HG02623 (cell line): Measurements from ENCODE around the gene ATP1A3.
"Not testable (repeated sequence)": the region's sequence is repeated elsewhere in the genome, so short reads cannot be mapped to it uniquely, and the experiment has no call there.

Experiments
- ATAC-seq: cut with Tn5 transposase; IDR thresholded peaks from one replicate; pipeline ENCODE4 v1.9.1; 2021; ENCODE audit warnings: moderate library complexity; ENCODE audit not compliant: unreplicated experiment

ATP1A3 gene

DNA sequence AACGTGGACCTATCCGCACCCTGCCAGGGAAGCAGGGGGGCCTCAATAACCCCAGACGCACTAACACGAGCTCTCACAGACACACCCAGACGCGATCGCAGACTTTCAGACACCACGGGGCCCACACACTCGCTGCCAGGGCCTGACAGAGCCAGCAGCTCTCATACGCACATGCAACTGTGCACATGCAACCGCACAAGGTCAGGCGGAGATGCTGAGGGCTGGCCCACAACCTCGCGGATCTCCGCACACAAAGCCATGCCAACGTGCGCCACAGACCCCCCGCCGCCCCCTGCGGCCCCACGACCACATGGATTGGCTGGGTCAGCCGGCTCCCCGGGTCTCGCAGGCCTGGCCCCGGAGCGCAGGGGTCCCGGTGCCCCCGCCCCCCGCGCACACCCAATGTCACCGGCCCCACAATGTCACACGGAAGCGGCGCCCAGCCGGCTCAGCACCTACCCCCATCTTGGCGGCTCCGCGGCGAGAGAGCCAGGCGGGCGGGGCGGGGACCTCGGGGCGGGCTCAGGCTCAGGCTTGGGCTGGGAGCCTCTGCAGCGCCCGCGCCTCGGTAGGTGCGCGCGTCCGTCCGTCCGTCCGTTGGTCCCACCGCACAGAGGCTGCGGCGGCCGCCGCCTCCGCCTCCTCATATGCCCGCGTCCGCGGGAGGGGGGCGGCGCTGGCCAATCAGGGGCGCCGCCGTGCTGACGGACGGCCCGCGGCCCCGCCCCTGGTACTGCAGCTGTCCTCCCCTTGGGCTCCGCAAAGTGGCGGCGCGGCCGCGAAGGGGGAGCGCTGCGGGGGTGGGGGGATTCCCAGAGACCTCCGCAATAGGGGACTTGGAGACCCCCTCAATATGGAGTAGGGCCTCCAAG lies at the start of gene ATP1A3:
Gene ATP1A3, minus strand, starts transcription at position 619 of the 872 bp plus-strand sequence. Its CDS starts 154 bp downstream, at position 465.
- ATAC-seq, result no peak

- ATAC-seq, result no peak
Observed at GRCh38 chr19:42042455-42043170, 48.6 kb upstream of the ATP1A3 start.

GRCh38 chr19:42040491-42040890 lies 46.5 kb upstream of the ATP1A3 start:
- not testable (repeated sequence) for ATAC-seq

- ATAC-seq, result no peak
Observed at GRCh38 chr19:42040031-42040430, 46.0 kb upstream of the ATP1A3 start.

DNA sequence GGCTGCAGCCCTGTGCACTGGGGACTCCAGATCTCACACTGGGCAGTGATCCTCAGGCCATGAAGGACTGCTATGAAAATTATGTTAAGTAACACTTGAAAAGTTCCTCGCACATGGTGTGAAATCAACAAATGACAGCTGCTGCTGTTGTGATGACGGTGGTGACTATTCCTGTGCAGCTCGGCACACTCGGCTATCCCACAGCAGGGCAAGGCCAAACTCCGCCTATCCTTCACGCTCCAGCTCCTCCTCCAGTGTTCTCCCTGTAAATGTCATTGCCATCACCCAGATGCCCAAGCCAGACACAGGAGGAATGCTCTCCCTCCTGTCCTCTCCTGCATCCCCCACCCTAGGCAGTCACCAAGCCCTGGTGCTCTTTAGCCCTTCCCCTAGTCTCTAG lies 44.6 kb upstream of the ATP1A3 start:
- no peak for ATAC-seq

- ATAC-seq, result no peak
Observed at GRCh38 chr19:42037649-42038048, 43.6 kb upstream of the ATP1A3 start.

GRCh38 chr19:42034640-42035391 lies 40.8 kb upstream of the ATP1A3 start:
- not testable (repeated sequence) for ATAC-seq

GRCh38 chr19:42033413-42033812 lies 39.4 kb upstream of the ATP1A3 start:
- ATAC-seq, result no peak

DNA sequence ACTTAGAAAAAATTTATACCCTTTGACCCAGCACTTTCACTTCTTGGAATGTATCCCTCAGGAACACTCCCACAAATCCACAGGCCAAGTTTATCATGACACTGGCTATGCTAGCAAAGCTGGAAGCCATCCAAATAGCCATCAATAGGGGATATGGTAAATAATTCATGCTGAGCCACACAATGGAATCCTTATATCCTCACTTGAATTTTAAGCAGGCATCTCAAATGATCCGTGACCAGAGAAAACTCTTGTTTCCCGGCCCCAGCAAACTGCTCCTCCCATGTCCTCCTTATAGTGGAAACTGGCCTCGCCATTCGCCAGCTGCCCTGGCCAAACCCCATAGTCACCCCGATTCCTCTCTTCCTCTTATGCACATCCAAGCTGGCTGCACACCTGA lies 38.4 kb upstream of the ATP1A3 start:
- no peak for ATAC-seq

- ATAC-seq, result no peak
Observed at GRCh38 chr19:42030645-42031440, 36.8 kb upstream of the ATP1A3 start.

DNA sequence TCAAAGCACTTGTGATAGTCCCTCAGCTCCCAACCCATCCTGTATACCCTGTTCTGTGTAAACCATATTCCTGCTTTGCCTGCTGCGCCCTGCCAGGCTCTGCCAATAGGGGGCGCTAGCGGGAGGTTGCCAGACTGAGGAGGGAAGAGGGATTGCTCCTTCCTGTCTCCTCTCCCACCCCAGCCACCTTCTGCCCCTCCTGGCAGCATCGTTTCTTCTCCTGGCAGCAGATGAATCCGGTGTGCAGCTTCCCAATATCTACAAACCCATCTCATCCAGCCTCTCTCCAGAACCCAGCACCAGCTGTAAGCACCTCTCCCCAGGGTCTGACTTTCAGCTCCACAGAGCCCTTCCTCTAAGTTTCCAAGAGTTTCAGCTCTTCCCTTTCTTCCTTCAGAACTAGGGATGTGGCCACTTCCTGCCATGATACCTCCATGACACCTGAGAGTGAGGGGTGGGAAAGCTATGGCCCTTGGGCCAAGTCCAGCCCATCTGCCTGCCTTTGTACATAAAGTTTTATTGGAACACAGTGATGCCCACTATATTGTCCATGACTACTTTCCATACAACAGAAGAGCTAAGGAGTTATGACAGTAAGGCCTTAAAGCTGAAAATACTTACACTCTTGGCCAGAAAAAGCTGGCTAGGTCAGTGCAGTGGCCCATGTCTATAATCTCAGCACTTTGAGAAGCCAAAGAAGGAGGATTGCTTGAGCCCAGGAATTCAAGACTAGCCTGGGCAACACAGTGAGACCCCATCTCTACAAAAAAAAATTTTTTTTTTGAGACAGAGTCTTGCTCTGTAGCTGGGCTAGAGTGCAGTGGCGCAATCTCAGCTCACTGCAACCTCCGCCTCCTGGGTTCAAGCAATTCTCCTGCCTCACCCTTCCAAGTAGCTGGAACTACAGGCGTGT lies 34.5 kb upstream of the ATP1A3 start:
- no peak for ATAC-seq

GRCh38 chr19:42024622-42025111 lies 30.6 kb upstream of the ATP1A3 start:
- no peak for ATAC-seq

GRCh38 chr19:42023943-42024260 lies 29.9 kb upstream of the ATP1A3 start:
- no peak for ATAC-seq

- no peak for ATAC-seq
Observed at GRCh38 chr19:42023121-42023942, 29.3 kb upstream of the ATP1A3 start.

- ATAC-seq, result no peak
Observed at GRCh38 chr19:42022616-42023015, 28.6 kb upstream of the ATP1A3 start.

DNA sequence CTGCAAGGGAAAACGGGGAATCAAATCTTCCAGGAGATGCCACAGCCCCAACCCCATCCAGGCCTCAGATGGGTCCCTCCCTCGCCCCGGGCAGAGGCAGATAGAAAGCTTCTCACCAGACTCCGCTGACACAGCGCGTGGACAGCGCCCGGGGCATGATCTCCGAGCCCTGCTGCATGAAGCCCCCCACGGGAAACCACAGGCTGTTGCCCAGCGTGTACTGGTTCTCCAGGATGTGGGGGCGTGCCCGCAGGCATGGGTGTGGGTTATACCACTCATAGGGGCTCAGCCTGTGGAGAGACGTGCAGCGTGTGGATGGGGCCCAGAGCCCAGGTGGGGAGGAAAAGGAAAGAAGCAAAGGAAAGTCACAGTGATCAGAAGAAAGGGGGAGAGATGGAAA lies 27.2 kb upstream of the ATP1A3 start:
- no peak for ATAC-seq

- no peak for ATAC-seq
Observed at GRCh38 chr19:42018503-42019193, 24.6 kb upstream of the ATP1A3 start.

- ATAC-seq, result no peak
Observed at GRCh38 chr19:42017040-42017439, 23.0 kb upstream of the ATP1A3 start.
